Esophagus muscularis mucosa (tissue), 4 donors: ENCODE measurements around the gene MRPS2. TPM values are rescaled to one million over a fixed set of nuclear protein-coding genes. Genes with fewer than 3 reads are reported as not detected.
"Not testable (repeated sequence)": the region's sequence is repeated elsewhere in the genome, so short reads cannot be mapped to it uniquely, and the experiment has no call there.

ENCODE experiments used
- DNase-seq: peaks from one replicate; pipeline ENCODE4 v3.0.0-alpha.2; 2017; ENCODE audit errors: extremely low spot score
- H3K27ac ChIP-seq, 4 donors: fragments of 200-600 bp; sonication (generic); replicated peaks in 1 of 4; 1 replicate in 3 of 4; 2 replicates in 1 of 4; pipeline ENCODE4 v1.5.1; 2016 to 2019; ENCODE audit warnings: mild to moderate bottlenecking in 1 of 4
- H3K27me3 ChIP-seq, 4 donors: fragments of 200-600 bp; sonication (generic); one replicate each; pipeline versions ENCODE4 v1.5.1 to v1.6.0; 2016 to 2019
- H3K36me3 ChIP-seq, 4 donors: fragments of 200-600 bp; sonication (generic); one replicate each; pipeline ENCODE4 v1.5.1; 2016 to 2019
- H3K4me1 ChIP-seq, 4 donors: fragments of 200-600 bp; sonication (generic); one replicate each; pipeline ENCODE4 v1.5.1; 2016 to 2019
- H3K4me3 ChIP-seq, 4 donors: fragments of 200-600 bp; sonication (generic); 1 replicate in 2 of 4; 2 replicates in 2 of 4; pipeline ENCODE4 v1.5.1; 2016 to 2019; ENCODE audit warnings: mild to moderate bottlenecking in 4 of 4, moderate library complexity in 1 of 4
- H3K9me3 ChIP-seq, 4 donors: fragments of 200-600 bp; sonication (generic); 1 replicate in 3 of 4; 2 replicates in 1 of 4; pipeline ENCODE4 v1.5.1; 2016 to 2019
- EP300 ChIP-seq: sonication (generic); formaldehyde crosslinking; IDR thresholded peaks from one replicate; pipeline ENCODE4 v1.6.1; 2017; ENCODE audit warnings: antibody characterized with exemption
- POLR2A ChIP-seq: fragments of 450-650 bp; IDR thresholded peaks from one replicate; pipeline ENCODE4 v1.6.1; 2017; ENCODE audit warnings: antibody characterized with exemption, moderate library complexity, mild to moderate bottlenecking, low read depth
- POLR2AphosphoS5 ChIP-seq, 2 donors: sonication (generic); formaldehyde crosslinking; IDR thresholded peaks; one replicate each; pipeline ENCODE4 v1.6.1; 2017; ENCODE audit warnings: antibody characterized with exemption in 2 of 2
- WGBS: methylation state at CpG from one replicate; pipeline ENCODE4 v1.1.5; 2018; 5-methylcytosine and 5-hydroxymethylcytosine counted together
- intact Hi-C: fragments of 100-400 bp; cut with DNase I; formaldehyde crosslinking; loops from one replicate; pipeline ENCODE4 v1.15.1; 2023
- total RNA-seq, 4 donors: library from RNA; depleted of rRNA; stranded (reverse); fragments of >200 nt; gene quantifications; one replicate each; pipeline versions ENCODE4 v1.1.0 to v1.2.1, GENCODE V29; 2016
- TF ChIP-seq, protein P1 (sequence below), 3 experiments: fragments of 200-600 bp in 2 of 3; fragments of 450-650 bp in 1 of 3; sonication (generic) in 2 of 3; IDR thresholded peaks; one replicate each; pipeline ENCODE4 v1.5.1; 2017 to 2019; ENCODE audit warnings: antibody characterized with exemption in 3 of 3, mild to moderate bottlenecking in 2 of 3, moderate library complexity in 1 of 3

The MRPS2 gene
- total RNA-seq, 4 donors from 2014 or later = 19.5 to 47.3 (median 37.9) TPM

GRCh38 chr9:135526730-135527571 is 26.5 kb downstream of the MRPS2 start:
- Histone ChIP-seq H3K36me3 (no peaks in the 10 kb centered on the region), H3K9me3 (peaks cover 0 to 5% (median 0%) of the 10 kb centered on the region in 4 donors), H3K4me1 (no peaks in the 10 kb centered on the region), H3K27ac (no peak overlapping the region), H3K27me3 (peaks cover 0 to 70% (median 0%) of the 10 kb centered on the region in 4 donors), H3K4me3 (no peak overlapping the region)
- WGBS = 61% methylated on average over 27 of the region's 30 CpGs
- intact Hi-C loops = no loop called here
- TF ChIP-seq EP300 (no peak), POLR2AphosphoS5 (IDR thresholded peaks at IDR 0.05) (no peak), POLR2A (no peak)
- TF ChIP-seq, protein P1, sequence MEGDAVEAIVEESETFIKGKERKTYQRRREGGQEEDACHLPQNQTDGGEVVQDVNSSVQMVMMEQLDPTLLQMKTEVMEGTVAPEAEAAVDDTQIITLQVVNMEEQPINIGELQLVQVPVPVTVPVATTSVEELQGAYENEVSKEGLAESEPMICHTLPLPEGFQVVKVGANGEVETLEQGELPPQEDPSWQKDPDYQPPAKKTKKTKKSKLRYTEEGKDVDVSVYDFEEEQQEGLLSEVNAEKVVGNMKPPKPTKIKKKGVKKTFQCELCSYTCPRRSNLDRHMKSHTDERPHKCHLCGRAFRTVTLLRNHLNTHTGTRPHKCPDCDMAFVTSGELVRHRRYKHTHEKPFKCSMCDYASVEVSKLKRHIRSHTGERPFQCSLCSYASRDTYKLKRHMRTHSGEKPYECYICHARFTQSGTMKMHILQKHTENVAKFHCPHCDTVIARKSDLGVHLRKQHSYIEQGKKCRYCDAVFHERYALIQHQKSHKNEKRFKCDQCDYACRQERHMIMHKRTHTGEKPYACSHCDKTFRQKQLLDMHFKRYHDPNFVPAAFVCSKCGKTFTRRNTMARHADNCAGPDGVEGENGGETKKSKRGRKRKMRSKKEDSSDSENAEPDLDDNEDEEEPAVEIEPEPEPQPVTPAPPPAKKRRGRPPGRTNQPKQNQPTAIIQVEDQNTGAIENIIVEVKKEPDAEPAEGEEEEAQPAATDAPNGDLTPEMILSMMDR (IDR thresholded peaks at IDR 0.05) = no peak
- no peak for DNase-seq

DNA sequence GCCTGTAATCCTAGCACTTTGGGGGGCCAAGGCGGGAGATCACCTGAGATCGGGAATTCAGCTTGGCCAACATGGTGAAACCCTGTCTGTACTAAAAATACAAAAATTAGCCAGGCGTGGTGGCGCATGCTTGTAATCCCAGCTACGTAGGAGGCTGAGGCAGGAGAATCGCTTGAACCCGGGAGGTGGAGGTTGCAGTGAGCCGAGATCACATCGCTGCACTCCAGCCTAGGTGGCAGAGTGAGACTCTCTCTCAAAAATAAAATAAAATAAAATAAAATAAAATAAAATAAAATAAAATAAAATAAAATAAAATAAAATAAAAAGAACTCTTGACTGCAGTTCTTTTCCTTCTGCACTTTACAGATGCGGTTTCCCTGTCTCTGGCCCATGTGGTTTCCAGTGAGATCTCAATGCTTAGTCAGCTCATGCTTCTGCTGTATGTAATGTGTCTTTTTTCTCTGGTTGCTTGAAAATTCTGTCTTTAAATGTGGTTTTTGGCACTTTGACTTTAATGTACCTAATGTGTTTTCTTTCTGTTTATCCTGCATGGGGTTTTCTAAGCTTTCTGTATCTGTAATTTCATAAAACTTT is 28.5 kb downstream of the MRPS2 start:
- intact Hi-C loops, DNase-seq, H3K36me3 ChIP-seq, H3K4me3 ChIP-seq, H3K27ac ChIP-seq, H3K9me3 ChIP-seq, H3K4me1 ChIP-seq: not testable (repeated sequence)
- peaks cover 0 to 57% (median 0%) of the 10 kb centered on the region in 4 donors for H3K27me3 ChIP-seq
- WGBS = 96% methylated on average over 10 of the region's 10 CpGs

DNA sequence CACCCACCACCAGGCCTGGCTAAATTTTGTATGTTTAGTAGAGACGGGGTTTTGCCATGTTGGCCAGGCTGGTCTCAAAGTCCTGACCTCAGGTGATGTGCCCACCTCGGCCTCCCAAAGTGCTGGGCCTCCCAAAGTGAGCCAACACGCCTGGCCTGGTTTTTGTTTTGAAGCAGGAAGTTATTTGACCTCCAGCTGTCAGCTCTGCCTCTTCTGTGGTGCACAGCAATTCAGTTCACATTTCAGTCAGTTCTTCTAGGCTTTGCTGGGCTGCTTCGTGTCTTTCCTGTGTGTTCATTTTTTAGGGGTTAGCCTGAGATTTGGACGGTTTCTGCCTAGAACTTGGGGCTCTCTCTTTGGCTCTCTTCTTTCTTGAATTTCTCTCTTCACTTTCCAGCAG is 29.7 kb downstream of the MRPS2 start:
- Histone ChIP-seq H3K36me3 (no peaks in the 10 kb centered on the region), H3K27ac (no peak overlapping the region), H3K9me3 (peaks cover 0 to 5% (median 0%) of the 10 kb centered on the region in 4 donors), H3K4me1 (no peaks in the 10 kb centered on the region), H3K27me3 (peaks cover 0 to 53% (median 0%) of the 10 kb centered on the region in 4 donors), H3K4me3 (no peak overlapping the region)
- no peak for DNase-seq
- TF ChIP-seq POLR2A (no peak), POLR2AphosphoS5 (IDR thresholded peaks at IDR 0.05) (no peak), EP300 (no peak)
- TF ChIP-seq, protein P1 (IDR thresholded peaks at IDR 0.05) = no peak
- intact Hi-C loops = no loop called here
- WGBS = 56% methylated on average over 5 of the region's 5 CpGs

DNA sequence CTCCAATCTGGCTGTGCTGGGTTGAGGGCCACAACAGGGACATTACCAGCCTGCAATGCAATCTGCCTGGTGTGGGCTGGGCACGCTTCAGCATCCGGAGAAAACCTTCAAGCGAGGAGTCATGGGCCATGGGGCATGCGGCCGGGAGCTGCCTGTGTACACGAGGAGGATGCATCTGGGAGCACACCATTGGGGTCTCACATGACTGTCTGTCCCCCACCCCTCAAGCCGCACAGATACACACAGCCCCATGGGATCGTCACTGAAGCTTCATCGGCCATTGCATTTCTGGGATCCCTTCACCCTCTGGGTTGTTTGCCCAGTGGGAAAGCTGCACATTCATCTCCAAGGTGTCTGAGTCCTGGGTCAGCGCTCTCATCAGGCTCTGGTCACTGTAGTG is 30.6 kb downstream of the MRPS2 start:
- H3K4me3 ChIP-seq = no peak overlapping the region
- H3K9me3 ChIP-seq = peaks cover 0 to 5% (median 0%) of the 10 kb centered on the region in 4 donors
- WGBS = 100% methylated on average over 1 of the region's 10 CpGs
- no peak for DNase-seq
- no peak for TF ChIP-seq POLR2AphosphoS5 (IDR thresholded peaks at IDR 0.05)
- no peak for TF ChIP-seq EP300
- H3K27ac ChIP-seq = no peak overlapping the region
- no peaks in the 10 kb centered on the region for H3K36me3 ChIP-seq
- intact Hi-C loops = no loop called here
- H3K4me1 ChIP-seq = no peaks in the 10 kb centered on the region
- peaks cover 0 to 43% (median 0%) of the 10 kb centered on the region in 4 donors for H3K27me3 ChIP-seq

- TF ChIP-seq, protein P1 (IDR thresholded peaks at IDR 0.05) = no peak
- no peak for TF ChIP-seq POLR2AphosphoS5 (IDR thresholded peaks at IDR 0.05)
- no peak for TF ChIP-seq EP300
- TF ChIP-seq POLR2A = no peak
- 91% methylated on average over 3 of the region's 3 CpGs for WGBS
- Histone ChIP-seq H3K27me3 (peaks cover 0 to 30% (median 0%) of the 10 kb centered on the region in 4 donors), H3K9me3 (peaks cover 0 to 5% (median 0%) of the 10 kb centered on the region in 4 donors), H3K4me1 (no peaks in the 10 kb centered on the region), H3K36me3 (no peaks in the 10 kb centered on the region), H3K27ac (no peak overlapping the region), H3K4me3 (no peak overlapping the region)
- no peak for DNase-seq
- intact Hi-C loops = no loop called here
Measured at GRCh38 chr9:135533113-135533512, 32.6 kb downstream of the MRPS2 start.
